MM.1S (cell line): ENCODE data around the gene SLC44A5.

Experiments used
- CTCF ChIP-seq: fragments of 300-600 bp; sonication (generic); IDR thresholded peaks from 2 replicates; pipeline ENCODE4 v1.5.1; 2016; ENCODE audit warnings: antibody characterized with exemption, low read length, mixed read lengths
- EZH2 ChIP-seq: fragments of 300-600 bp; sonication (generic); optimal IDR thresholded peaks from 2 replicates; pipeline ENCODE3; 2017; ENCODE audit warnings: low read depth, mild to moderate bottlenecking, antibody characterized with exemption, low read length, mixed read lengths
- EZH2phosphoT487 ChIP-seq: fragments of 300-600 bp; sonication (generic); IDR thresholded peaks from 2 replicates; pipeline ENCODE4 v1.6.1; 2018; ENCODE audit warnings: antibody characterized with exemption, low read length

- TF ChIP-seq CTCF: peak; percentile 87
- no peak for TF ChIP-seq EZH2phosphoT487
- no peak for TF ChIP-seq EZH2
Measured at GRCh38 chr1:75233302-75233929, 377.5 kb downstream of the SLC44A5 start.
